ENCODE data around the gene TEX30. TPM values are rescaled to one million over a fixed set of nuclear protein-coding genes. Genes with fewer than 3 reads are reported as not detected.
A peak's percentile ranks its signal among the peaks of the same experiment; 100 is the strongest.

The TEX30 gene
- total RNA-seq: 10.6 to 11.1 TPM (median 11.0 TPM) in 3 replicates
- long read RNA-seq, transcript TEX30-206 (6 exons, 1,165 nt): major isoform, 8 of 17 reads
- long read RNA-seq, partial matches to known transcripts: 3 of 17 reads
- long read RNA-seq, other reads (novel, unspliced or antisense): 3 of 17 reads

- H3K9me3 Mint-ChIP-seq (ENCODE audit: low read depth): no peaks in the 10 kb centered on the region
- H3K27me3 Mint-ChIP-seq (ENCODE audit: low read depth): no peaks in the 10 kb centered on the region
- no peaks in the 10 kb centered on the region for H3K36me3 Mint-ChIP-seq (ENCODE audit: low read depth)
- peak; percentile 9 for TF ChIP-seq CTCF (IDR thresholded peaks at IDR 0.05)
- H3K4me1 Mint-ChIP-seq (ENCODE audit: low read depth): peaks cover 35% of the 10 kb centered on the region
- peak within 1 kb of the TSS; percentile 89 for H3K27ac Mint-ChIP-seq (ENCODE audit: unreplicated experiment)
- H3K4me3 Mint-ChIP-seq (ENCODE audit: unreplicated experiment): peak within 1 kb of the TSS; percentile 91
- no peak for DNase-seq (ENCODE audit: low spot score)
Measured at GRCh38 chr13:102773441-102774213, at the start of gene TEX30. TSS of gene TEX30 (minus strand) at chr13:102773786. CDS start at chr13:102770026, 3,760 bp downstream.

DNA sequence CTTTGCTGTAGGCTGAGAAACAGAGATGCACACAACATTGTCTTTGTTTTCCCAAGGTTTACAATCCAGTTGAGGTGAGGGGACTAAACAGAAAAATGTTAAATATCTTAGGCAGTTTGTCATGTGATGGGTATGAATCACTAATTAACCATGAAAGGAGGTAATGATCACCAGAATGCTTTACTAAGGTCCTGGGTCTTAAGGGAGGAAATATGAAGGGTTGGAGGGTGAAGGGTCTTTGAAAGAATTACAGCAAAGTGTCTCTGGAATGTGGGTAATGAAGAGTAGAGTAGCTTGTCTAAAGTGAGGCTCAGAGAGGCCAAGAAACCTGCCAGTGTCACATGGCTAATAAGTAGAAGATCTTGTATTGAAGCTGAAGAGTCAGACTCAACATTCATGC, 44.3 kb upstream of the TEX30 start:
- no peaks in the 10 kb centered on the region for H3K9me3 Mint-ChIP-seq (ENCODE audit: low read depth)
- no peak overlapping the region for H3K4me3 Mint-ChIP-seq (ENCODE audit: unreplicated experiment)
- peaks cover 23% of the 10 kb centered on the region for H3K4me1 Mint-ChIP-seq (ENCODE audit: low read depth)
- H3K27ac Mint-ChIP-seq (ENCODE audit: unreplicated experiment): peak overlapping the region; percentile 67
- no peak for TF ChIP-seq CTCF (IDR thresholded peaks at IDR 0.05)
- H3K36me3 Mint-ChIP-seq (ENCODE audit: low read depth): peaks cover 28% of the 10 kb centered on the region
- no peaks in the 10 kb centered on the region for H3K27me3 Mint-ChIP-seq (ENCODE audit: low read depth)
- DNase-seq (ENCODE audit: low spot score): no peak

DNA sequence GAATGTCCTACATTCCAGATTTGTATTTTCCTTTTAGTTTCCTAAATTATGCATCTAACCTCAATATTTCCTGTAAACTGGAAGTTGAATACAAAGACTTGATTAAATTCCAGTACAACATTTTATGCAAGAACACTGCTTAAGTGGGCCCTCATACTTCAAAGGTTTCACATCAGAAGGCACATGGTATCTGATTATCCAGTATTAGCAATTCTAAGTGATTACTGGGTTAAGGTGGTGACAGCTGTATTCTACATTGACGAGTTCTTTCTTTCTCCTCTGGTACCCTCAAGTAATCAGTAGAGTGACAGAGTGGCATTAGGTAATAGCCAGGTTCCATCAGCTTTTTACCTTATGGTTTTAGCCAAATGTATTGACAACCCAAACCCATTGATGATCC, 43.7 kb upstream of the TEX30 start:
- H3K4me3 Mint-ChIP-seq (ENCODE audit: unreplicated experiment): no peak overlapping the region
- peaks cover 29% of the 10 kb centered on the region for H3K4me1 Mint-ChIP-seq (ENCODE audit: low read depth)
- H3K9me3 Mint-ChIP-seq (ENCODE audit: low read depth): no peaks in the 10 kb centered on the region
- H3K36me3 Mint-ChIP-seq (ENCODE audit: low read depth): peaks cover 21% of the 10 kb centered on the region
- no peak for DNase-seq (ENCODE audit: low spot score)
- no peak for TF ChIP-seq CTCF (IDR thresholded peaks at IDR 0.05)
- H3K27me3 Mint-ChIP-seq (ENCODE audit: low read depth): no peaks in the 10 kb centered on the region
- no peak overlapping the region for H3K27ac Mint-ChIP-seq (ENCODE audit: unreplicated experiment)

DNA sequence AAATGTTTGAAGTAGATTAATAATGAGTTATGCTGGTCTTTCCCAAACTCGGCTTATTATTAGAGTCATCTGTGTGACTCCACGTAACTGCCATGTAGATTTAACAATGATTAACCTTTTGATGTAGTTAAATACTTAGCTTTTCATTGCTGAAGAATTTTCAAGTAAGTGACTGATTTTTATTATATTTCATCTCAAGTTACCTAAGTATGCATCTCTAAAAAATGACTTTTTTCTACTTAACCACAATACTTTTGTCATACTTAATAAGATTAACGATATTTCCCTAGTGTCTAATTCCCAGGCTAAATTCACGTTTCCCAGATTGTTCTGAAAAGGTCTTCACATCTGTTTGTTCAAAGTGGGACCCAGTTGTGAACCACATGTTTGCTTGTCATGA, 43.1 kb upstream of the TEX30 start:
- Mint-ChIP-seq H3K27me3 (ENCODE audit: low read depth) (no peaks in the 10 kb centered on the region), H3K4me1 (ENCODE audit: low read depth) (peaks cover 35% of the 10 kb centered on the region), H3K36me3 (ENCODE audit: low read depth) (peaks cover 21% of the 10 kb centered on the region), H3K27ac (ENCODE audit: unreplicated experiment) (peak overlapping the region; percentile 29), H3K9me3 (ENCODE audit: low read depth) (peaks cover 5% of the 10 kb centered on the region), H3K4me3 (ENCODE audit: unreplicated experiment) (no peak overlapping the region)
- TF ChIP-seq CTCF (IDR thresholded peaks at IDR 0.05): no peak
- no peak for DNase-seq (ENCODE audit: low spot score)

GRCh38 chr13:102815788-102816187, 42.2 kb upstream of the TEX30 start:
- Mint-ChIP-seq H3K36me3 (ENCODE audit: low read depth) (peaks cover 19% of the 10 kb centered on the region), H3K27me3 (ENCODE audit: low read depth) (no peaks in the 10 kb centered on the region)
- DNase-seq (ENCODE audit: low spot score): no peak

More at GRCh38 chr13:102815788-102816187, 42.2 kb upstream of the TEX30 start:
- Mint-ChIP-seq H3K27ac (ENCODE audit: unreplicated experiment) (peak overlapping the region; percentile 17), H3K9me3 (ENCODE audit: low read depth) (peaks cover 9% of the 10 kb centered on the region), H3K4me1 (ENCODE audit: low read depth) (peaks cover 35% of the 10 kb centered on the region), H3K4me3 (ENCODE audit: unreplicated experiment) (no peak overlapping the region)
- TF ChIP-seq CTCF (IDR thresholded peaks at IDR 0.05): no peak
